Prostate gland (tissue), 2 donors: ENCODE results near the gene FBXO30. TPM values are rescaled to one million over a fixed set of nuclear protein-coding genes. Genes with fewer than 3 reads are reported as not detected.

Experiments used
- DNase-seq: peaks from one replicate; pipeline ENCODE4 v3.0.0-alpha.2; 2019; ENCODE audit warnings: low spot score
- H3K27ac ChIP-seq, 2 donors: fragments of 200-600 bp; sonication (generic); 2 replicates each; pipeline ENCODE4 v1.5.1; 2017 to 2019
- H3K27me3 ChIP-seq: fragments of 200-600 bp; sonication (generic); replicated peaks from 2 replicates; pipeline ENCODE4 v1.5.1; 2019; ENCODE audit not compliant: insufficient read depth
- H3K36me3 ChIP-seq, 2 donors: fragments of 200-600 bp; sonication (generic); 1 replicate in 1 of 2; 2 replicates in 1 of 2; pipeline versions ENCODE4 v1.5.1 to v1.8.1; 2017 to 2019
- H3K4me1 ChIP-seq: fragments of 200-600 bp; sonication (generic); replicated peaks from 2 replicates; pipeline ENCODE4 v1.5.1; 2019
- H3K4me3 ChIP-seq, 2 donors: fragments of 200-600 bp; sonication (generic); 2 replicates each; pipeline ENCODE4 v1.5.1; 2017 to 2019
- H3K9me3 ChIP-seq: fragments of 200-600 bp; sonication (generic); 2 replicates; pipeline ENCODE4 v1.5.1; 2017
- CTCF ChIP-seq, 4 experiments: fragments of 200-600 bp in 2 of 4; fragments of 450-650 bp in 2 of 4; sonication (generic) in 2 of 4; IDR thresholded peaks; 1 replicate in 3 of 4; 2 replicates in 1 of 4; pipeline ENCODE4 v1.5.1; 2016 to 2019; ENCODE audit warnings: antibody characterized with exemption in 4 of 4, mild to moderate bottlenecking in 2 of 4, moderate library complexity in 2 of 4
- POLR2A ChIP-seq: fragments of 450-650 bp; IDR thresholded peaks from one replicate; pipeline ENCODE4 v1.6.1; 2016; ENCODE audit warnings: antibody characterized with exemption, mild to moderate bottlenecking
- POLR2AphosphoS5 ChIP-seq: sonication (generic); formaldehyde crosslinking; IDR thresholded peaks from one replicate; pipeline ENCODE4 v1.6.1; 2017; ENCODE audit warnings: antibody characterized with exemption
- WGBS: methylation state at CpG from one replicate; pipeline ENCODE4 v1.1.5; 2018; 5-methylcytosine and 5-hydroxymethylcytosine counted together
- intact Hi-C: fragments of 100-400 bp; cut with DNase I; formaldehyde crosslinking; loops from one replicate; pipeline ENCODE4 v1.14.2; 2022
- total RNA-seq, 2 donors: library from RNA; depleted of rRNA; stranded (reverse); fragments of >200 nt; gene quantifications; one replicate each; pipeline ENCODE4 v1.1.0, GENCODE V29; 2016

Gene FBXO30
- total RNA-seq, 2 donors from 2014 or later: 6.5 to 9.6 TPM

GRCh38 chr6:145798530-145798929 lies 16.1 kb downstream of the FBXO30 start:
- no peaks in the 10 kb centered on the region for H3K4me1 ChIP-seq
- 45% methylated on average over 2 of the region's 2 CpGs for WGBS
- no peak overlapping the region for H3K27ac ChIP-seq
- intact Hi-C loops: loop anchor here (5.0 kb wide), 1 partner anchor 61 kb away; the partner anchor contains the start of gene EPM2A
- H3K36me3 ChIP-seq: no peaks in the 10 kb centered on the region
- no peaks in the 10 kb centered on the region for H3K27me3 ChIP-seq
- no peak for DNase-seq
- no peak overlapping the region for H3K4me3 ChIP-seq
- TF ChIP-seq POLR2AphosphoS5: no peak
- TF ChIP-seq POLR2A: no peak
- no peaks in the 10 kb centered on the region for H3K9me3 ChIP-seq

- Histone ChIP-seq H3K36me3 (no peaks in the 10 kb centered on the region), H3K4me1 (no peaks in the 10 kb centered on the region), H3K4me3 (no peak overlapping the region), H3K9me3 (no peaks in the 10 kb centered on the region), H3K27ac (no peak overlapping the region), H3K27me3 (no peaks in the 10 kb centered on the region)
- WGBS: 67% methylated on average over 3 of the region's 3 CpGs
- intact Hi-C loops: no loop called here
- TF ChIP-seq POLR2A: no peak
- no peak for TF ChIP-seq POLR2AphosphoS5
- TF ChIP-seq CTCF (IDR thresholded peaks at IDR 0.05): no peak
- DNase-seq: no peak
Observed at GRCh38 chr6:145789443-145789842, 25.2 kb downstream of the FBXO30 start.

GRCh38 chr6:145787688-145788087 lies 26.9 kb downstream of the FBXO30 start:
- Histone ChIP-seq H3K36me3 (no peaks in the 10 kb centered on the region), H3K27ac (no peak overlapping the region), H3K27me3 (no peaks in the 10 kb centered on the region), H3K4me1 (no peaks in the 10 kb centered on the region), H3K9me3 (no peaks in the 10 kb centered on the region), H3K4me3 (no peak overlapping the region)
- intact Hi-C loops: no loop called here
- WGBS: 100% methylated on average over 3 of the region's 3 CpGs
- DNase-seq: no peak
- TF ChIP-seq CTCF (IDR thresholded peaks at IDR 0.05): no peak
- TF ChIP-seq POLR2AphosphoS5: no peak
- no peak for TF ChIP-seq POLR2A

- H3K27ac ChIP-seq: no peak overlapping the region
- no peak for DNase-seq
- H3K9me3 ChIP-seq: no peaks in the 10 kb centered on the region
- no peak for TF ChIP-seq POLR2AphosphoS5
- TF ChIP-seq POLR2A: no peak
- no peak for TF ChIP-seq CTCF (IDR thresholded peaks at IDR 0.05)
- no peak overlapping the region for H3K4me3 ChIP-seq
- no peaks in the 10 kb centered on the region for H3K27me3 ChIP-seq
- WGBS: 76% methylated on average over 1 of the region's 1 CpG
- H3K36me3 ChIP-seq: no peaks in the 10 kb centered on the region
- intact Hi-C loops: no loop called here
- H3K4me1 ChIP-seq: no peaks in the 10 kb centered on the region
Observed at GRCh38 chr6:145784683-145785082, 29.9 kb downstream of the FBXO30 start.

- Histone ChIP-seq H3K27me3 (no peaks in the 10 kb centered on the region), H3K9me3 (no peaks in the 10 kb centered on the region), H3K36me3 (no peaks in the 10 kb centered on the region), H3K27ac (no peak overlapping the region), H3K4me1 (no peaks in the 10 kb centered on the region), H3K4me3 (no peak overlapping the region)
- DNase-seq: no peak
- intact Hi-C loops: no loop called here
- TF ChIP-seq POLR2A: no peak
- TF ChIP-seq POLR2AphosphoS5: no peak
- no peak for TF ChIP-seq CTCF (IDR thresholded peaks at IDR 0.05)
- 88% methylated on average over 5 of the region's 5 CpGs for WGBS
Observed at GRCh38 chr6:145783796-145784195, 30.8 kb downstream of the FBXO30 start.
